ENCODE results near the gene PIAS2.

DNA sequence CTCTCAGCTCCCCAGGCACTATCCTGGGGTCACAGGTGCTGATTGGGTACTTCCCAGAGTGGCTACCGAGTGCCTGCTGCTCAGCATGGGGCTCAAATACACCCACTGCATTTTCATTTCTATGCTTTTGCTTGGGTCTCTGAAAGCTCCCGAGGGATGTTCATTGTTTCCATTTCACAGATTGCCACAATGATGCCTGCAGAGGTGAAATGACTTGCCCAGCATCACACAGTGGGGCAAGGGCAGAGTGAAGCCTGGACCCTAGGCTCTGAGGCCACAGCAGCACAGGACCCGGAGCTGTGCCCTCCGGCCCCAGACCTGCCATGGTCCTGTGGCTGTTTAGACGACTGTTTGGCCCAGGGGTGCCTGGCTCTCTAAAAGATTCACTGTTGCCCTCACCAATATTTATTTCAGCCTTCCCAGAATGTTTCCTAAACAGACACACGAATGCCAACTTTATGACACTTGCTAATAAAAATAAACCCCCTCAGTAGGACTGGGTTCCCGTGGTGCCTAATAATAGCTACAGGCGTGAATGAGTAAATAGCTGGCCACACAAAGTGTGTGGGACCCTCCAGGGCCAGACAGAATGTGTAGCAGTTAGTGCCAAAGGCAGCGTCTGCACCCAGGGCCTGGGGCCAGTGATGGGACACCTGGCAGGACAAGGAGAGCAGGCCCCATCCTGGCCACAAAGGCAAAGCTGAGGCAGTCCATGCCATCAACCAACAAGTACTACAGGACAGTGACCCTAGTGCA, 149.0 kb downstream of the PIAS2 start:
- no peak for TF ChIP-seq FOXM1 (IDR thresholded peaks at IDR 0.05; ENCODE audit: low read depth)
- no peak for TF ChIP-seq FOXM1 (CRISPR knock-in tag; IDR thresholded peaks at IDR 0.05; ENCODE audit: low read depth)
- TF ChIP-seq BRF1 (IDR thresholded peaks at IDR 0.05; ENCODE audit: borderline replicate concordance, extremely low read depth, insufficient read length) = no peak
- TF ChIP-seq SIRT6 (IDR thresholded peaks at IDR 0.05; ENCODE audit: low read depth, low read length) = no peak
- TF ChIP-seq MAZ (CRISPR knock-in tag; conservative IDR thresholded peaks at IDR 0.05 in 1 of 2, IDR thresholded peaks at IDR 0.05 in 1 of 2) = no peak
- no peak for TF ChIP-seq TCF7L2 (IDR thresholded peaks at IDR 0.05; ENCODE audit: low read depth, low read length)
- no peak for TF ChIP-seq FOXJ3 (CRISPR knock-in tag; IDR thresholded peaks at IDR 0.05)
- TF ChIP-seq, protein P1, sequence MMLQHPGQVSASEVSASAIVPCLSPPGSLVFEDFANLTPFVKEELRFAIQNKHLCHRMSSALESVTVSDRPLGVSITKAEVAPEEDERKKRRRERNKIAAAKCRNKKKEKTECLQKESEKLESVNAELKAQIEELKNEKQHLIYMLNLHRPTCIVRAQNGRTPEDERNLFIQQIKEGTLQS (IDR thresholded peaks at IDR 0.05) = no peak
- TF ChIP-seq, protein P1 (CRISPR knock-in tag; conservative IDR thresholded peaks at IDR 0.05) = no peak
- TF ChIP-seq RFX5 (IDR thresholded peaks at IDR 0.05; ENCODE audit: low read depth, low read length) = no peak
- TF ChIP-seq FOXA1 (IDR thresholded peaks at IDR 0.05; ENCODE audit: borderline replicate concordance) = no peak
- no peak for TF ChIP-seq RAD21 (CRISPR knock-in tag; conservative IDR thresholded peaks at IDR 0.05 in 1 of 2, IDR thresholded peaks at IDR 0.05 in 1 of 2)
- no peak for TF ChIP-seq MEF2A (IDR thresholded peaks at IDR 0.05; ENCODE audit: control insufficient read depth, low read depth, low read length)
- TF ChIP-seq CEBPG (CRISPR knock-in tag; IDR thresholded peaks at IDR 0.05) = no peak
- no peak for TF ChIP-seq CEBPG (tag; conservative IDR thresholded peaks at IDR 0.05 in 1 of 2, IDR thresholded peaks at IDR 0.05 in 1 of 2)
- no peak for TF ChIP-seq POLR2A (conservative IDR thresholded peaks at IDR 0.05)
